B cell (primary cell): Measurements from ENCODE around the gene SIPA1. TPM values are rescaled to one million over a fixed set of nuclear protein-coding genes. Genes with fewer than 3 reads are reported as not detected.

Source experiments
- ATAC-seq: fragments of 200-7000 bp; cut with Tn5 transposase; one replicate; pipeline ENCODE4 v1.10.0; 2021; ENCODE audit warnings: low read depth, mild to moderate bottlenecking, moderate number of reproducible peaks, moderate library complexity
- CTCF ChIA-PET: fragments of 350-600 bp; sonication (Branson Sonifier 250); formaldehyde crosslinking; loops from one replicate; lab custom pipeline; 2021; ENCODE audit warnings: antibody characterized with exemption, inconsistent platforms; lab: Charles Lee
- POLR2A ChIA-PET: fragments of 350-600 bp; sonication (Branson Sonifier 250); formaldehyde crosslinking; loops from one replicate; lab custom pipeline; 2021; ENCODE audit warnings: antibody characterized with exemption; lab: Charles Lee
- DNase-seq: peaks from one replicate; pipeline ENCODE4 v3.0.0; 2013
- H2AFZ ChIP-seq: 2 replicates; pipeline ENCODE4 v1.6.1; 2012; ENCODE audit warnings: mild to moderate bottlenecking, low read depth, low read length; ENCODE audit not compliant: insufficient read depth, poor library complexity, severe bottlenecking
- H3K27ac ChIP-seq, 2 donors: 1 replicate in 1 of 2; 2 replicates in 1 of 2; pipeline ENCODE4 v1.5.1; 2012 to 2013; ENCODE audit warnings: low read length in 2 of 2, mild to moderate bottlenecking in 2 of 2, moderate library complexity in 1 of 2
- H3K27me3 ChIP-seq, 4 experiments: fragments of 200-600 bp in 1 of 4; sonication (generic) in 1 of 4; replicated peaks in 1 of 4; 1 replicate in 2 of 4; 2 replicates in 2 of 4; pipeline versions ENCODE4 v1.6.1 to v1.7.0; 2013 to 2016; ENCODE audit warnings: low read length in 3 of 4, mild to moderate bottlenecking in 2 of 4, mixed read lengths in 1 of 4, moderate library complexity in 1 of 4; ENCODE audit not compliant: insufficient read depth in 4 of 4, control insufficient read depth in 3 of 4; ENCODE audit errors: control extremely low read depth in 1 of 4
- H3K36me3 ChIP-seq, 2 experiments: replicated peaks in 1 of 2; 1 replicate in 1 of 2; 2 replicates in 1 of 2; pipeline versions ENCODE4 v1.6.1 to v1.7.1; 2013; ENCODE audit warnings: low read length in 1 of 2; ENCODE audit not compliant: insufficient read depth in 2 of 2, control insufficient read depth in 1 of 2; ENCODE audit errors: control extremely low read depth in 1 of 2, extremely low read depth in 1 of 2
- H3K4me1 ChIP-seq, 2 donors: fragments of 200-600 bp in 1 of 2; sonication (generic) in 1 of 2; 1 replicate in 1 of 2; 2 replicates in 1 of 2; pipeline versions ENCODE4 v1.5.1 to v1.6.1; 2013 to 2017; ENCODE audit warnings: low read length in 2 of 2; ENCODE audit not compliant: control insufficient read depth in 2 of 2, insufficient read depth in 2 of 2
- H3K4me2 ChIP-seq: replicated peaks from 2 replicates; pipeline ENCODE3; 2012; ENCODE audit warnings: mild to moderate bottlenecking, low read depth, low read length; ENCODE audit not compliant: poor library complexity, severe bottlenecking
- H3K4me3 ChIP-seq, 5 experiments: fragments of 200-600 bp in 1 of 5; sonication (generic) in 1 of 5; 1 replicate in 3 of 5; 2 replicates in 2 of 5; pipeline versions ENCODE4 v1.5.1 to v1.7.0; 2011 to 2016; ENCODE audit warnings: low read length in 4 of 5, mild to moderate bottlenecking in 4 of 5, low read depth in 2 of 5, control low read depth in 1 of 5, moderate library complexity in 1 of 5; ENCODE audit not compliant: insufficient read depth in 1 of 5; ENCODE audit errors: control extremely low read depth in 1 of 5, extremely low read depth in 1 of 5
- H3K79me2 ChIP-seq: fragments of 200-600 bp; sonication (generic); one replicate; pipeline ENCODE4 v1.6.0; 2016; ENCODE audit warnings: low read length; ENCODE audit not compliant: control insufficient read depth, insufficient read depth
- H3K9ac ChIP-seq: fragments of 200-600 bp; sonication (generic); 2 replicates; pipeline ENCODE4 v1.6.1; 2017; ENCODE audit warnings: mild to moderate bottlenecking, low read length, moderate library complexity
- H3K9me3 ChIP-seq, 3 donors: one replicate each; pipeline versions ENCODE4 v1.6.1 to v1.7.1; 2013; ENCODE audit warnings: low read length in 2 of 3; ENCODE audit not compliant: control insufficient read depth in 2 of 3, insufficient read depth in 1 of 3; ENCODE audit errors: control extremely low read depth in 1 of 3
- H4K20me1 ChIP-seq: 2 replicates; pipeline ENCODE4 v1.6.0; 2012; ENCODE audit warnings: mild to moderate bottlenecking, low read length; ENCODE audit not compliant: insufficient read depth, control insufficient read depth, poor library complexity, severe bottlenecking
- H3K27ac Mint-ChIP-seq: one replicate; pipeline ENCODE4 v1.8.0; 2021; ENCODE audit warnings: mixed read lengths
- H3K27me3 Mint-ChIP-seq: one replicate; pipeline ENCODE4 v1.8.0; 2021; ENCODE audit warnings: mixed read lengths
- H3K4me1 Mint-ChIP-seq: one replicate; pipeline ENCODE4 v1.8.0; 2021; ENCODE audit warnings: mixed read lengths
- H3K4me3 Mint-ChIP-seq: one replicate; pipeline ENCODE4 v1.8.0; 2021; ENCODE audit warnings: mixed read lengths
- H3K9me3 Mint-ChIP-seq: one replicate; pipeline ENCODE4 v1.8.0; 2022; ENCODE audit warnings: mixed read lengths; ENCODE audit not compliant: insufficient read depth
- CTCF ChIP-seq: fragments of 200-600 bp; IDR thresholded peaks from one replicate; pipeline ENCODE4 v1.8.0; 2022; ENCODE audit warnings: antibody characterized with exemption, mild to moderate bottlenecking
- EZH2 ChIP-seq: IDR thresholded peaks from 2 replicates; pipeline ENCODE4 v1.6.1; 2012; ENCODE audit warnings: borderline replicate concordance, low read depth, mild to moderate bottlenecking, moderate library complexity, low read length; ENCODE audit not compliant: insufficient read depth, poor library complexity, severe bottlenecking
- WGBS: methylation state at CpG from one replicate; pipeline ENCODE4 v1.1.5; 2013; ENCODE audit warnings: missing lambda C conversion rate; ENCODE audit not compliant: insufficient coverage; 5-methylcytosine and 5-hydroxymethylcytosine counted together
- intact Hi-C: fragments of 100-400 bp; cut with micrococcal nuclease; formaldehyde crosslinking; loops from one replicate; pipeline ENCODE4 v1.10.0; 2022
- polyA plus RNA-seq: library from polyadenylated mRNA; depleted of rRNA; stranded (reverse); fragments of >200 nt; gene quantifications from 2 replicates; pipeline ENCODE4 v1.2.3, GENCODE V29; 2012
- total RNA-seq, 2 donors: library from RNA; stranded (reverse); fragments of 120-200 nt in 1 of 2; gene quantifications; 1 replicate in 1 of 2; 2 replicates in 1 of 2; pipeline versions ENCODE4 v1.2.3 to v1.2.4, GENCODE V29; 2013 to 2022

The SIPA1 gene
- total and polyA plus RNA-seq, 2 donors (not counting 1 experiment from before 2014, with no cell fraction given), result 314 to 448 TPM

GRCh38 chr11:65588199-65589054, 49.5 kb upstream of the SIPA1 start:
- Histone ChIP-seq H3K27ac (peak overlapping the region; percentile 82 to 92), H3K79me2 (no peaks in the 10 kb centered on the region), H3K4me3 (peak overlapping the region in 3 of 5 experiments; percentile 9 to 26 (median 13)), H3K4me2 (peak overlapping the region; percentile 73), H4K20me1 (peaks cover 14% of the 10 kb centered on the region), H2AFZ (peak overlapping the region; percentile 68), H3K4me1 (peaks cover 27 to 41% of the 10 kb centered on the region in 2 donors), H3K36me3 (peaks cover 0 to 48% of the 10 kb centered on the region in 2 experiments), H3K27me3 (no peaks in the 10 kb centered on the region), H3K9me3 (no peaks in the 10 kb centered on the region), H3K9ac (peak overlapping the region; percentile 46)
- ATAC-seq (peak; percentile 76), DNase-seq (peak; percentile 87)
- ChIA-PET POLR2A (interaction anchor here (0.5 to 4.9 kb wide), 10 partner anchors 12 to 221 kb away, joined by 3 to 45 read pairs (median 5); partner anchors contain the start of genes EHBP1L1, FAM89B and ZNRD2), CTCF (interaction anchor here (0.6 to 9.7 kb wide), 29 partner anchors 11 to 313 kb away, joined by 3 to 144 read pairs (median 4); partner anchors contain the start of genes EHBP1L1, FAM89B, MAP3K11 and PCNX3)
- no peak for TF ChIP-seq EZH2
- peak; percentile 83 for TF ChIP-seq CTCF
- peaks cover 38% of the 10 kb centered on the region for H3K4me1 Mint-ChIP-seq
- peak overlapping the region; percentile 75 for H3K4me3 Mint-ChIP-seq
- intact Hi-C loops, result loop anchor here (1.0 to 2.0 kb wide), 6 partner anchors 14 to 222 kb away; partner anchors contain the start of genes PCNX3 and ZNRD2
- peak overlapping the region; percentile 93 for H3K27ac Mint-ChIP-seq
- H3K9me3 Mint-ChIP-seq, result no peaks in the 10 kb centered on the region
- H3K27me3 Mint-ChIP-seq, result no peaks in the 10 kb centered on the region
- WGBS, result 13% methylated on average over 13 of the region's 13 CpGs
